GM08714 (cell line): ENCODE results near the gene HOXD3.

Source experiments
- H3K4me3 ChIP-seq: fragments of 200-500 bp; sonication (Bioruptor generic); 2 replicates; pipeline ENCODE4 v1.5.1; 2014; ENCODE audit warnings: mild to moderate bottlenecking, low read length, inconsistent platforms
- ZNF274 ChIP-seq: IDR thresholded peaks from 2 replicates; pipeline ENCODE4 v1.6.1; 2012; ENCODE audit warnings: mild to moderate bottlenecking, low read depth, low read length

HOXD3 gene

DNA sequence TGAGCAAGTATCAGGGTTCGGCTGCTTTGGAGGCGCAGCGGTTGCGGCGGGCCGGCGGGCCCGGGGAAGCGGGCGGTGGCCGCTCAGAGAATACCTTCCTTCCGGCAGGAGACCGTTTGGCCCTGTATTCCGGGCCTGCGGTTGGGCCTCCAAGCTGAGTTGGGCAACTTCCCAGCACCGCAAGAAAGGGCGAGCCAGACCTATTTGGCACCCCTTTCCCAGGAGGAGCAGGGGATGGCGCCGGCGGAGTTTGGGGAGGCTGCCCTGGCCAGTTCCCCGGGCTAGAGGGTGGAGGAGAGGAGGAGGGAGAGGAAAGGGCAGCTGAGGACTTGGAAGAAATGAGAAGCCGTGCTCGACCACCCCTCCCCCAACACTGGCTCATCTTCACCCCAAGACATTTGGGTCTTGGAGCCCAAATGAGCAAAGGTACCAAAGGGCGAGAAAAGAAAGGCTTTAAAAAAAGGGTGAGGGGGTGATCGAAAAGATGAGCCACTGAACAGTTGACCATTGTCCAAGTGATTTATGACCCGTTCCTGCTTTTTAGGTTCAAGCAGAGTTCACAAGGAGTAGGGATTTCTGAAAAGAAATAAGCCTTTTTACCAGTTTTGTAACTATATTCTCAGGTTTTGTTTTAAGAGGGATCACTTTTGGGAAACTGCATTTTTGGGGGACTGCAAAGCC lies 8.4 kb downstream of the HOXD3 start:
- H3K4me3 ChIP-seq: no peak overlapping the region
- TF ChIP-seq ZNF274: no peak

DNA sequence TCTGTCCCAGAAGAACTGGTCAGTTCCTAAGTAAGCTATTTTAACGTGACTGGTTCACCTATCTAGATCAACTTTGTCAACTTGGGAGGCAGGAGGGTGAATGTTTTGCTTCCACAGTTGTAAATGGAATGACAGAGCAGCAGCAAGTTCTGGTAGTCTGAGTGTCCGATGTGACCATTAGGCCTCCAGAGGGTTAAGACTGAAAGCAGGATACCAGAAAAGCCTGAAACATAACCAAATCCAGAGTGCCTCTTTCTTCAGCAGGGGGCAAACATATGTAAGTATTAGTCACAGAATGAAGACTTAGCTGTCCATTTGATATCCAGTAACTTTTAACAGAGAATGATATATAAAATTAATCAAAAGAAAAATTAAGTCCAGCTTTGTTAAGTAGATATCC lies 9.2 kb downstream of the HOXD3 start:
- no peak for TF ChIP-seq ZNF274
- H3K4me3 ChIP-seq: no peak overlapping the region

DNA sequence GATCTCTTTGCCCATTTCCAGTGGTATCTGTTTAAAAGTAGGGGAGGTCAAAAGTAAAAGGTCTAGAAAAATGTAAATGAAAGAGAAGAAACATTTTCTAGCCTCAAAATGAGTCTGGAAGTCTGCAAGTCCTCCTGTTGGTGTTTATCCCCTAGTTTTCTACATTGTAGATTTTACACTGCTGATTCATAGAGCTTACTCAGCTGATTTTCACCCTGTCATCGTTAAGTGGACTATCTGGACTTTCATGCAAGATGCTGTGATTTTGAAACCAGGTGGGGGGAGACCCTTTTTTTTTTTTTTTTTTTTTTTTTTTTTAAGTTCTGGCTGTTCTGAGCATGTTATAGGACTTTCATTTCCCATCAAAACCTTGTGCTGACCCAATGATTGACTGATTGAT lies 10.3 kb downstream of the HOXD3 start:
- no peak overlapping the region for H3K4me3 ChIP-seq
- no peak for TF ChIP-seq ZNF274

DNA sequence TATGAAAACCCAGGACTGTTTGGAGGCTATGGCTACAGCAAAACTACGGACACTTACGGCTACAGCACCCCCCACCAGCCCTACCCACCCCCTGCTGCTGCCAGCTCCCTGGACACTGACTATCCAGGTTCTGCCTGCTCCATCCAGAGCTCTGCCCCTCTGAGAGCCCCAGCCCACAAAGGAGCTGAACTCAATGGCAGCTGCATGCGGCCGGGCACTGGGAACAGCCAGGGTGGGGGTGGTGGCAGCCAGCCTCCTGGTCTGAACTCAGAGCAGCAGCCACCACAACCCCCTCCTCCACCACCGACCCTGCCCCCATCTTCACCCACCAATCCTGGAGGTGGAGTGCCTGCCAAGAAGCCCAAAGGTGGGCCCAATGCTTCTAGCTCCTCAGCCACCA lies 12.1 kb downstream of the HOXD3 start:
- TF ChIP-seq ZNF274: no peak
- H3K4me3 ChIP-seq: no peak overlapping the region

DNA sequence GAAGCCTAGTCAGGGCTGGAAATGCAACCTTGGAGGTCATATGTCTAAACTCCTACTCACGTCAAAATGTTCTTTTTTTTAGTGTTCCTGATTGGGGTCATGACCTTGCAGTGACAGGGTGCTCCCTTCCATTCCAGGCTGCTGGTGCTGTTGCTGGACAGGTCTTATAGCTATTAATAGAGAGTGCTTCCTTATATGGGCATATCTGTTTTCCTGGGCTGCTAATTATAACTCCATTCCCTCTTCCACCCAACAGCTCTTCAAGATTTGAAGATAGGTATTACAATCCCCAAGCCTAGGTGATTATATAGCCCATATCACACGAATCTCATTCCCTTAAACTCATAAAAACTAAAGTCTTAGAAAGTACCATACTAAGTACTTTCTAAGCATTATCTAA lies 12.6 kb downstream of the HOXD3 start:
- H3K4me3 ChIP-seq: no peak overlapping the region
- no peak for TF ChIP-seq ZNF274

DNA sequence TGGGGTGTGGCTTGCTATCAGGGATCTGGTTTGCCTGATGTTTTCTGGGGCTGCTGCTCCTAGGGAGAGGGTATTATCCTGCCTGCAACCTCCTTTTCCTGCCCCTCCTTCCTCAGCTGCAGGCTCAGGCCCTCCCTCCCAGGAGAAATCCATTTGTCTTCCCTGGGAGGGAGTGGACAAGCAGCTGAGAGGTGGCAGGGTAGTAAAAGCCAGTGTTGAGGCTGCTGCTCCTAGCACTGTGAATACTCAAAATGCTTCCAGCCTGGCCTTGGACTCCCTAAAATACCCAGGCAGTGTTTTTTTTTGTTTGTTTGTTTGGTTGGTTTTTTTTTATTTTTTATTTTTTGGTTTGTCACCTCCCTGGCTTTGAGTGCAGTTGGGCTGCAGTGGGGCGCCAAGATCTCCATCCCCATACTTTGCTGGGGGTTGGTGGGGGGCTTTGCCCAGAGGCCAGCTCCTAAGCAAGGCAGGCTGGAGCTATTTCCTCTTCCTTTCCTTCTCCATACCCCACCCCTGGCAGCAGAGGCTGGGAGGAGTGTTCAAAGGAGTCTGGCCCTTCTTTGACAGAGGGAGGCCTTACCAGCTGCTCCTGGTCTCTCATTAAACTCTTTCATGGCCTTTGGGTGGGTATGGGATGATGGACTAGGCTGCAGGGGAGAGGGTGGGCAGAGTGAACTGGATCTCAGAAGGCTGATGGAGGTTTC lies 13.6 kb downstream of the HOXD3 start:
- no peak overlapping the region for H3K4me3 ChIP-seq
- no peak for TF ChIP-seq ZNF274

DNA sequence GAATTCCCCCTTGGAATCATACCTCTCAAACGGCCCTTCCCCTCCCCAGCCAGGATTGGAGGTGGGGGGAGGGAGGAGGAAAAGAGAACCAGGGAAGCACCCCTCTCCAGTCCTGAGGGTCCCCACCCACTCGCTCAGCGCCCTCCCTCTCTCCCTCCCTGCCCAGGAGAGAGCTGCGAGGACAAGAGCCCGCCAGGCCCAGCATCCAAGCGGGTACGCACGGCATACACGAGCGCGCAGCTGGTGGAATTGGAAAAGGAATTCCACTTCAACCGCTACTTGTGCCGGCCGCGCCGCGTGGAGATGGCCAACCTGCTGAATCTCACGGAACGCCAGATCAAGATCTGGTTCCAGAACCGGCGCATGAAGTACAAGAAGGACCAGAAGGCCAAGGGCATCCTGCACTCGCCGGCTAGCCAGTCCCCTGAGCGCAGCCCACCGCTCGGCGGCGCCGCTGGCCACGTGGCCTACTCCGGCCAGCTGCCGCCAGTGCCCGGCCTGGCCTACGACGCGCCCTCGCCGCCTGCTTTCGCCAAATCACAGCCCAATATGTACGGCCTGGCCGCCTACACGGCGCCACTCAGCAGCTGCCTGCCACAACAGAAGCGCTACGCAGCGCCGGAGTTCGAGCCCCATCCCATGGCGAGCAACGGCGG lies 14.4 kb downstream of the HOXD3 start:
- TF ChIP-seq ZNF274: no peak
- H3K4me3 ChIP-seq: no peak overlapping the region

DNA sequence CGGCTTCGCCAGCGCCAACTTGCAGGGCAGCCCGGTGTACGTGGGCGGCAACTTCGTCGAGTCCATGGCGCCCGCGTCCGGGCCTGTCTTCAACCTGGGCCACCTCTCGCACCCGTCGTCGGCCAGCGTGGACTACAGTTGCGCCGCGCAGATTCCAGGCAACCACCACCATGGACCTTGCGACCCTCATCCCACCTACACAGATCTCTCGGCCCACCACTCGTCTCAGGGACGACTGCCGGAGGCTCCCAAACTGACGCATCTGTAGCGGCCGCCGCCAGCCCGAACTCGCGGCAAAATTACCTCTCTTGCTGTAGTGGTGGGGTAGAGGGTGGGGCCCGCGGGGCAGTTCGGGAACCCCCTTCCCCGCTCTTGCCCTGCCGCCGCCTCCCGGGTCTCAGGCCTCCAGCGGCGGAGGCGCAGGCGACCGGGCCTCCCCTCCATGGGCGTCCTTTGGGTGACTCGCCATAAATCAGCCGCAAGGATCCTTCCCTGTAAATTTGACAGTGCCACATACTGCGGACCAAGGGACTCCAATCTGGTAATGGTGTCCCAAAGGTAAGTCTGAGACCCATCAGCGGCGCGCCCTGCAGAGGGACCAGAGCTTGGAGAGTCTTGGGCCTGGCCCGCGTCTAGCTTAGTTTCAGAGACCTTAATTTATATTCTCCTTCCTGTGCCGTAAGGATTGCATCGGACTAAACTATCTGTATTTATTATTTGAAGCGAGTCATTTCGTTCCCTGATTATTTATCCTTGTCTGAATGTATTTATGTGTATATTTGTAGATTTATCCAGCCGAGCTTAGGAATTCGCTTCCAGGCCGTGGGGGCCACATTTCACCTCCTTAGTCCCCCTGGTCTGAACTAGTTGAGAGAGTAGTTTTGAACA lies 15.1 kb downstream of the HOXD3 start:
- no peak for TF ChIP-seq ZNF274

DNA sequence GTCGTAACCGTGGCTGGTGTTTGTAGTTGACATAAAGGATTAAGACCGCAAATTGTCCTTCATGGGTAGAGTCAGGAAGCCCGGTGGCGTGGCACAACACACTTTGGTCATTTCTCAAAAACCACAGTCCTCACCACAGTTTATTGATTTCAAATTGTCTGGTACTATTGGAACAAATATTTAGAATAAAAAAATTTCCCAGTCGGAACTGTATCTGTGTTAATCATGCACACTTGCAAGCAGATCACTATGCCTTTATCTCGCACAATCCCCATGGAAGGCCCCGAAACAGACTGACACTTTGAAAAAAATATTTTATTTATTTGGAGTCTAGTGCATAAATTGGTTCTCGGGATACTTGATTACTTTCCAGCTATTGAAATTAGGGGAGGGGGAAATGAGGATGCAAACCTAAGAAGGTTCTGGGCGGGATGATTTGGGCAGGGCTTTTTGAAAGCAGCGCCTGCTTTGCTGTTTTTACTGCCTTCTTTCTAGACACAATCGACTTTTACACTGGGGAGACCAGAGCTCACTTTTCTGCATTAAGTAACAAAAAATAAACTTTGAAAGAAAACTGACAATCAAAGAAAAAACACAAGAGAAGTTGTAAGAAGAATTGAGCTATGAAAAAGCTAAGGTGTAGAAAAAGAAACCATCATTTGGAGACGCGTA lies 15.9 kb downstream of the HOXD3 start:
- no peak overlapping the region for H3K4me3 ChIP-seq
- TF ChIP-seq ZNF274: no peak

More for the DNA sequence above, 15.1 kb downstream of the HOXD3 start:
- no peak overlapping the region for H3K4me3 ChIP-seq

DNA sequence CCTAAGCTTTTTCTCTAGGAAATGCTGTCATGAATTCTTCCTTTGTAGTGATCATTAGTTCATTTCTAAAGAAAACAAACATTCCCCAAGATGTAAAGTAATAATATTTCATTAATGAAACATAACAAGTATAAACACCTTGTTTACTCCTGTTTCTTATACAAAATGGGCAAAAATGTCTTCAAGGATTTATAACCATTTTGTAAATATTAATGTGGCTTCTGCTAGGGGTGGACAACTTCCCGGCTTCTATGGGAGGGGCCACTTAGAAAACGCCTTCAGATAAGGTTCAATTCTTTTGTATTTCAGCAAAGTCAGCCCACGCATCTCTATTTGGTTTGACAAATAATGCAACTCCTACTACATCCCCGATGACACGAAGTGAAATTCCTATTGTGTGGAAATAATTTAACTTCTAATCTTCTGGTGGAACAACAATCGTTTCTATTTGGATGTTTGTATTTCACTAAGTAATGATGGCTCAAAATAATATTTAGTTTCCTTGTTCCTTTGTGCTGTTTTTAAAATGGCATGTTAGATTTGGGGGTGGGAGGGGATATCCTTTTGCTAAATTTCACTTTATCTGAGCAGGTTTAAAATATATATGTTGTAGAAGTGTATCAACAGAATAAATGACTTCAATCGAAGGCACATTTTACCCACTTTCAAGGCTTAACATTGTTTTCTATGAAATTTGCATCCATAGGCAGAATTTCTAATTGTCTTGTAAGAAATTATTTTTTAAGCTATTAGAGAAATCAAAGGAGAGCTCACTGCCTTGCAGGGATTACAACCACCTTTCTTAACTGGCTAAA lies 16.7 kb downstream of the HOXD3 start:
- no peak for TF ChIP-seq ZNF274
- H3K4me3 ChIP-seq: no peak overlapping the region

DNA sequence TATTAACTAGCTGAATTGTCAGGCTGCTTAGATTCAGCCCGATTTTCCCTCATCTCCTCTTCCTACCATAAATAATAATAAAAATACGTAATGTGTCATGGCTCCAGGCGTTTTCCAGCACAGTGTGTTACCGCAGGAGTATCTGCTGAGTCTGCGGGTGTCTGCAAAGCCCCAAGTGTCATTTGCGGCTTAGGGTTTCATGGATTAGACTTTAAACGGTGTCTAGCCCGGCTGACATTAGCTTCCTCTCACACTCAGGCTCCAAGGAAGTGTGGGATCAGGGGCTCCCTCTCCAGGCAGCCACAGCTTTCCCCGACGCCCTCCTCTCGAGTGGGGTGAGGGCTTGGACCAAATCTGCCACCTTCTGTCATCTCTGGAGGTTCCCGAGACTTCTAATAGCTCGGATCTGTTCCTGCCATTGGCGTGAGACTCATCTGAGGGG lies 17.3 kb downstream of the HOXD3 start:
- no peak overlapping the region for H3K4me3 ChIP-seq
- TF ChIP-seq ZNF274: no peak

DNA sequence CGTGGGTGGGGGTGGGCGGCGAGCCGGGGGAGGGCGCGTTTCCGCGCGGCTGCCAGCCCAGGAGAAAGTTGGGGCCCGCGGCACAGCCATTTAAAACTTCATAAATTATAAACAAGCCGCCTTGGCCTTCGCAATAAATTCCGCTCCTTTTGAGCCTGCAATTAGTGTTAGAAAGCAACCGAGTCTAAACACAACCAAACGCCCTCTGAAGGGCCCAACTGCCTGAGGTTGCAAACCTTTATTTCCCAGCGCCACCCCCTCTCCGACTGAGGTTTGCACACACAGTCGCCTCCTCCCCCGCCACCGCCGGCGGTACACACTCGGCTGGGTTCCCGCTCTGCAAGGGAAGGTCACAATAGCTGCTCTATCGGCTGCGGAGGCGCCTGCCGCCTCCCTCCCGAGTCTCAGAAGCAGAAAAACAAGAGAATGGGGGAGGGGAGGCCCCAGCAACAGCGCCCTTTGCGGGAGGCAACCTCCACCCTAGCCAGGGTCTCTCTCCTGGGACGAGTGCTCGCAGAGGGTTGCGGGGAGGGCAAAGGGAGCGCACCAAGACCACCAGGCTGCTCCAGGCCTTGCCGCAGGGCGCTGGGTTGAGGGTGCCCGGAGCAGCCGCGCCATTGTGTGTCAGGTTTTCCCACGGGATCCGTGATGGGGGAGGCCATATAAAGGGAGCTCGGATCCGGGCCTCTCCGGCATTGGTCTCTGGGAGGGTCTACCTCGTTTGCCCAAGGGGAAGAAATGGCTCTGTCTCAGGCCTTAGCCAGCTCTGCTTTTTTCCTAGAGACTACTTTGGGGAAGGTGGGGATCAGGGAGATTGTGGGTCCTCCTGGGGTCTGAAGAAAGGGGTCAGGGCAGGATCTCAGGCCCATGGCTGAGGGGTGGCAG lies 18.0 kb downstream of the HOXD3 start:
- TF ChIP-seq ZNF274: no peak
- H3K4me3 ChIP-seq: no peak overlapping the region
